Measurements from ENCODE around the gene HPS1. TPM values are rescaled to one million over a fixed set of nuclear protein-coding genes. Genes with fewer than 3 reads are reported as not detected.

HPS1 gene
- total and polyA plus RNA-seq, 10 donors = 49.5 to 132 (median 89.5) TPM

DNA sequence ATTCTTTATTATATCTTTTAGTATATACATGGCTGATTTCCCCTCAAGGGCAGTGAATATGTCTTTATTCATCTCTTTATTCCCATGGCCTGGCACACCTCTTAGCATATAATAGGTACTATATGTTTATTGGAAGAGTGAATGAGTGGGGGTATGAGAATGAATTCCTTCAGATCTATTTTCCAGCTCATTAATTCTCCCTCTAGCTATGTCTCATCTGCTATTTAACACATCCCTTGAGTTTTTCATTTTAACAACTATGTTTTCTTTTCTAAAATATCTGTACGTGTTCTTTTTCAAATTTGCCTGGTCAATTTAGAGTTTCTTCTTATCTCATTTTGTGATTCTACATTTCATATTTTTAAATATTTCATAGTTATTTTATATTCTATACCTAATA, 14.4 kb downstream of the HPS1 start:
- Histone ChIP-seq H3K36me3 (peaks cover 19 to 100% (median 89%) of the 10 kb centered on the region in 6 donors), H3K27ac (no peak overlapping the region), H3K4me1 (no peaks in the 10 kb centered on the region), H3K9me3 (peaks cover 0 to 19% (median 12%) of the 10 kb centered on the region in 8 donors), H3K4me3 (no peak overlapping the region), H3K27me3 (replicated peaks in 1 of 7) (no peaks in the 10 kb centered on the region)
- DNase-seq = no peak
- TF ChIP-seq, protein P1, sequence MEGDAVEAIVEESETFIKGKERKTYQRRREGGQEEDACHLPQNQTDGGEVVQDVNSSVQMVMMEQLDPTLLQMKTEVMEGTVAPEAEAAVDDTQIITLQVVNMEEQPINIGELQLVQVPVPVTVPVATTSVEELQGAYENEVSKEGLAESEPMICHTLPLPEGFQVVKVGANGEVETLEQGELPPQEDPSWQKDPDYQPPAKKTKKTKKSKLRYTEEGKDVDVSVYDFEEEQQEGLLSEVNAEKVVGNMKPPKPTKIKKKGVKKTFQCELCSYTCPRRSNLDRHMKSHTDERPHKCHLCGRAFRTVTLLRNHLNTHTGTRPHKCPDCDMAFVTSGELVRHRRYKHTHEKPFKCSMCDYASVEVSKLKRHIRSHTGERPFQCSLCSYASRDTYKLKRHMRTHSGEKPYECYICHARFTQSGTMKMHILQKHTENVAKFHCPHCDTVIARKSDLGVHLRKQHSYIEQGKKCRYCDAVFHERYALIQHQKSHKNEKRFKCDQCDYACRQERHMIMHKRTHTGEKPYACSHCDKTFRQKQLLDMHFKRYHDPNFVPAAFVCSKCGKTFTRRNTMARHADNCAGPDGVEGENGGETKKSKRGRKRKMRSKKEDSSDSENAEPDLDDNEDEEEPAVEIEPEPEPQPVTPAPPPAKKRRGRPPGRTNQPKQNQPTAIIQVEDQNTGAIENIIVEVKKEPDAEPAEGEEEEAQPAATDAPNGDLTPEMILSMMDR (IDR thresholded peaks at IDR 0.05 in 8 of 11, conservative IDR thresholded peaks at IDR 0.05 in 3 of 11) = no peak
- TF ChIP-seq POLR2AphosphoS5 (IDR thresholded peaks at IDR 0.05) = no peak
- no peak for TF ChIP-seq POLR2A (IDR thresholded peaks at IDR 0.05)
- intact Hi-C loops (cut with DNase I; ENCODE audit: low total_unique reads) = no loop called here
- 63 to 98% (median 98%) methylated on average over 1 of the region's 1 CpG for WGBS, 5 donors

DNA sequence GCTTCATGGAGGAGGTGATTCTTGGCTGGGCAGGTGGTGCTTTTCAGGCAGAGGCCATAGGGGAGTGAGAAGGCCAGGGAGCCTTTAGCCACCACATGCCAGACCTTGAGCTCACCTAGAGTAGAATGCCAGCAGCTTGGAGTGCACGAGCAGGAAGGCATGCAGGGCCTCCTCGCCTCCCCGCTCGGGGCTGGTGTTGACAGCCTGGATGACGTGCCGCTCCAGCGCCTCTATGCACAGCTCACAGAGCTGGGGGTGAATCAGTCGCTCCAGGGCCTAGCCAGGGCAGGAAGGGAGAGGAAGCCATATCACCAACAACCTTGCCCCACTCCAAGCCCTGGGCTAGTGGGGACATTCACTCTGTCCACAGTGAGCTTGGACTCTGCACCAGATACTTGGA, 15.7 kb downstream of the HPS1 start:
- Histone ChIP-seq H3K4me3 (no peak overlapping the region), H3K4me1 (no peaks in the 10 kb centered on the region), H3K36me3 (peaks cover 19 to 100% (median 94%) of the 10 kb centered on the region in 6 donors), H3K9me3 (peaks cover 0 to 19% (median 12%) of the 10 kb centered on the region in 8 donors), H3K27me3 (replicated peaks in 1 of 7) (no peaks in the 10 kb centered on the region), H3K27ac (no peak overlapping the region)
- 82 to 99% (median 89%) methylated on average over 4 to 8 of the region's 8 CpGs for WGBS, 5 donors
- TF ChIP-seq POLR2AphosphoS5 (IDR thresholded peaks at IDR 0.05) = no peak
- no peak for TF ChIP-seq POLR2A (IDR thresholded peaks at IDR 0.05)
- TF ChIP-seq, protein P1 (IDR thresholded peaks at IDR 0.05 in 8 of 11, conservative IDR thresholded peaks at IDR 0.05 in 3 of 11) = no peak
- intact Hi-C loops (cut with DNase I; ENCODE audit: low total_unique reads) = no loop called here
- no peak for DNase-seq

DNA sequence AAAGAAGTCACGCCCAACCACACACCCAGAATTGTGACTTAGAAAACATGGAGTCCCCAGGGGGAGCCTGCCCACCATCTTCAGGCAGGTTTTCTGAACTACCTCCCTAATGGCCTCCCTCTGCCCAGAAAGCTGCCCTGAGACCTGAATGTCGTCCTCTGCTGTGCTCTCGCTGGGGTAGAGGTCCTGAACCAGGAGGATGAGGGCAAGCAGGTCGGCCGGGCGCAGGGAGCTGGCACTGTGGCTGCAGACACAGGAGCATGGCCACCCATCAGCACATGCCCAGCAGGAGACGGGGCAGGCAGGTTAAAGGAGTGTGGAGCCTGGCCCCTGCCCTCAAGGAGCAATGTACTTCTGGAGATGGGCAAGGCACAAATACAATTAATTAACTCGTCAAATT, 16.3 kb downstream of the HPS1 start:
- no peaks in the 10 kb centered on the region for H3K4me1 ChIP-seq
- peaks cover 19 to 100% (median 91%) of the 10 kb centered on the region in 6 donors for H3K36me3 ChIP-seq
- intact Hi-C loops (cut with DNase I; ENCODE audit: low total_unique reads) = no loop called here
- TF ChIP-seq POLR2AphosphoS5 (IDR thresholded peaks at IDR 0.05) (peak in 1 of 3 donors; percentile 5), POLR2A (IDR thresholded peaks at IDR 0.05) (no peak)
- TF ChIP-seq, protein P1 (IDR thresholded peaks at IDR 0.05 in 8 of 11, conservative IDR thresholded peaks at IDR 0.05 in 3 of 11) = no peak
- WGBS, 5 donors = 93 to 99% (median 97%) methylated on average over 8 of the region's 8 CpGs
- no peak overlapping the region for H3K4me3 ChIP-seq
- H3K27me3 ChIP-seq (replicated peaks in 1 of 7) = no peaks in the 10 kb centered on the region
- H3K9me3 ChIP-seq = peaks cover 0 to 19% (median 12%) of the 10 kb centered on the region in 8 donors
- DNase-seq = no peak
- H3K27ac ChIP-seq = no peak overlapping the region

DNA sequence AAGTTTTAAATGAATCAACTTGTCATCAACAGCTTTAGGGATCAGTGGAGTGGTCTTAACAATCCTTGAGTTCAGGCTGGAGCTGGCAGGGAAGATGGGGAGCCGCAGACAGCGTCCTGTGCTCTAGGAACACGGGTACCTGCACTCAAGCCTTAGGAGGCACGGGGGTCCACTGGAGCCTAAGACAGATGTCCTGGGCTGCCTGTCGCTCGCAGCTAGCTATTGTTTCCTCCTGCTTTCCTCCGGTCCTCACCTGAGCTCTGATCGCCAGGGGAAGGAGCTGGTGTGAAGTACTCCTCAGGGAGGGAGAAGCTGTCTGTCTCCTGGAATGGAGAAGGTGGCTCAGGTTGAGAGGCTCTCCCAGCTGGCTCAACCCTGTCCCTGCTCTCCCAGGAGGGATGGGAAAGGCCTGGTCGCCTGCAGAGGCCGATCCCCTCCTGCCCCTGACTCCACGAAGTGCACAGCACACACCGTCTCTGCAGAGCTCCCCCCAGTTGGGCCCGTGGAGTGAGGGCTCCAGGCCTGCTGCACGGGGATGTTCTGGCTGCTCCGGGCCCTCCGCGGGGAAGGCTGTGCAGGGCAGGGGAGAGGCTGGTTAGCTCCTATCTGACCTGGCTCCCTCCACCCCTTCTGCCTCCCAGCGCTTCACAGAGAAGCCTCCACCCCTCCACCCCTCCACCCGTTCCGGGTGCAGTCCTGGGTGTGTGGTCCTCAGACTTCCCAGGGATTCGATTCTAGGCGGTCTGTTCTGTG, 17.2 kb downstream of the HPS1 start:
- Histone ChIP-seq H3K4me1 (no peaks in the 10 kb centered on the region), H3K9me3 (peaks cover 0 to 19% (median 12%) of the 10 kb centered on the region in 8 donors), H3K27me3 (replicated peaks in 1 of 7) (no peaks in the 10 kb centered on the region), H3K4me3 (no peak overlapping the region), H3K27ac (no peak overlapping the region), H3K36me3 (peaks cover 19 to 100% (median 90%) of the 10 kb centered on the region in 6 donors)
- 96 to 99% (median 97%) methylated on average over 22 of the region's 22 CpGs for WGBS, 5 donors
- TF ChIP-seq POLR2AphosphoS5 (IDR thresholded peaks at IDR 0.05) (peak in 1 of 3 donors; percentile 41), POLR2A (IDR thresholded peaks at IDR 0.05) (no peak)
- TF ChIP-seq, protein P1 (IDR thresholded peaks at IDR 0.05 in 8 of 11, conservative IDR thresholded peaks at IDR 0.05 in 3 of 11) = no peak
- DNase-seq = no peak
- intact Hi-C loops (cut with DNase I; ENCODE audit: low total_unique reads) = no loop called here
